Stimulated activated CD4-positive, alpha-beta T cell treated with anti-CD3 and anti-CD28 coated beads, TNF-alpha, amount 100 ng/mL, for 24 hours (primary cell): ENCODE data around the gene ANGPTL3.

ENCODE experiments used
- DNase-seq, 3 experiments: peaks; one replicate each; pipeline ENCODE4 v3.0.0-alpha.2; 2020; ENCODE audit warnings: low read depth in 3 of 3

ANGPTL3 gene

GRCh38 chr1:62628506-62628905 lies 31.2 kb downstream of the ANGPTL3 start:
- DNase-seq = no peak

GRCh38 chr1:62637392-62638105 lies 40.2 kb downstream of the ANGPTL3 start:
- DNase-seq = no peak

GRCh38 chr1:62643283-62643682 lies 46.0 kb downstream of the ANGPTL3 start:
- no peak for DNase-seq

GRCh38 chr1:62652387-62652786 lies 55.1 kb downstream of the ANGPTL3 start:
- no peak for DNase-seq

- no peak for DNase-seq
Measured at GRCh38 chr1:62654744-62655143, 57.4 kb downstream of the ANGPTL3 start.
